GM18867 (cell line): Measurements from ENCODE around the gene MPV17L2.
"Not testable (repeated sequence)": the region's sequence is repeated elsewhere in the genome, so short reads cannot be mapped to it uniquely, and the experiment has no call there.

Experiments used
- ATAC-seq: cut with Tn5 transposase; IDR thresholded peaks from one replicate; pipeline ENCODE4 v1.9.1; 2021; ENCODE audit warnings: mild to moderate bottlenecking, moderate library complexity; ENCODE audit not compliant: unreplicated experiment

MPV17L2 gene

DNA sequence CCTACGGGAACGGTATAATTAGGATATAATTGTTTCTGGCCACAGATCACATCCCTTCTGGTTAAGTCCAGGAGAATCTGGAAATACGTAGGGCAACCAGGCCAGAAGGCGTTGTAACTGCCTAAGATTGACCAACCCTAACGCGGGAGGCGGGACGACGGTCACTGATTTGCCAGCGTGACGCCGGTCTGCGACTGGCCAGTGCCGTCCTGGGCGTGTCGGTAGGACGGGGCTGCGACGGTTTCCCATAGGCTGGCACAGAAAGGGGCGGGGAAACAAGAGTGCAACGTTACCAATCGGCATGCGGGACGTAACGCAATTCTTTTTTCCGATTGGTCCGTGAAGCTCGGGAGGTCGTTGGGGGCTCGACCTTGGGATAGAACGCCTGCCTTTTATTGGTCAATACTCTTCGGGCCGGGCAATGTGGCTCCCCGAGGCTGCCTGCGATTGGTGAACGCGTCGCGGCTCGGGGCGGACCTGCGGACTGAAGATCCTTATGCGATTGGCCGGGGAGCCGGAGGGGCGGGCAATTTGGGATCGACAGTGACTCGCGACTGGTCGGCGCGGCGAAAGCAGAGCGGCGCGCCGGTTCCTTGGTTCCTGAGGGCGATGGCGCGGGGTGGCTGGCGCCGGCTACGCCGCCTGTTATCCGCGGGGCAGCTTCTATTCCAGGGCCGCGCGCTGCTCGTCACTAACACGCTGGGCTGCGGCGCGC is at the start of gene MPV17L2:
MPV17L2 (plus strand) TSS at position 546 of the 715 bp plus-strand sequence; CDS start at position 610, 64 bp downstream.
- peak; percentile 85 for ATAC-seq

DNA sequence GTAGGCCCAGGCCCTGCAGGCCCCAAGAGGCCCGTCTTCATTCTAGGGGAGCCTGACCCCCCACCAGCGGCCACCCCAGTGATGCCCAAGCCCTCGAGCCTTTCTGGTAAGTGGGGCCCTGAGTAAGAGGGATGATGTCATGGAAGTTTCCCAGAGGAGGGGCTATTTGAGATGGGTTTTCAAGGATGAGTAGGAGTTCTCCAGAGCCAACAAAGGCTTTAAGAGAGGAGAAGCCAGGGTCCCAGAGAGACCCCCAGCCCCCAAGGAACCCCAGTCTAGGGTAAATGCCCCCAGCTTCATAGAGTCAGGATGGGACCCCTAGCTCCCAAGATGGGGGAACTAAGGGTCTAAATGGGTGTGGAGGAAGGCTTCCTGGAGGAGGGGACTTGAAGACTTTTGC is 49.1 kb upstream of the MPV17L2 start:
- ATAC-seq, result no peak

DNA sequence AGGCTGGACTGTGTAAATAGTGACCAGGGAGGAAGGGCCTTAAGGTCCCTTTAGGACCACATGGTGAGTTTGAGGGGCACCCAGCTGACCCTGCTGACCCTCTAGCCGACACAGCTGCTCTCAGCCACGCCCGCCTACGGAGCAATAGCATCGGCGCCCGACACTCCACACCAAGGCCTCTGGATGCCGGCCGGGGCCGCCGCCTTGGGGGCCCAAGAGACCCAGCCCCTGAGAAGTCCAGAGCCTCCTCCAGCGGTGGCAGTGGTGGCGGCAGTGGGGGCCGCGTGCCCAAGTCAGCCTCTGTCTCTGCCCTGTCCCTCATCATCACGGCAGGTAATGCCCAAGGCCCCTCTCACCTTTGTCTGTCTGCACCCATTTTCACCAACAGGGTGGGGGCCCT is 48.7 kb upstream of the MPV17L2 start:
- no peak for ATAC-seq

DNA sequence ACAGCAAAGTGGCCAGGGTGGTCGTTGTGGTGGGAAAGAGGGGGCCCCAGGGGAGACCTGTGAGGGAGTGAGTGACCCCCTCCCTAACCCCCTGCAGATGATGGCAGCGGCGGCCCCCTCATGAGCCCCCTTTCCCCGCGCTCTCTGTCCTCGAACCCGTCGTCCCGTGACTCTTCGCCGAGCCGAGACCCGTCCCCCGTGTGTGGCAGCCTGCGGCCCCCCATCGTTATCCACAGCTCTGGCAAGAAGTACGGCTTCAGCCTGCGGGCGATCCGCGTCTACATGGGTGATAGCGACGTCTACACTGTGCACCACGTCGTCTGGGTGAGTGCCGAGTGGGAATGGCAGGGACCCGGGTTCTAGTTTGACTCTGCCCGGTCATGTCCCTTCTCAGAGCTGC is 48.1 kb upstream of the MPV17L2 start:
- no peak for ATAC-seq

DNA sequence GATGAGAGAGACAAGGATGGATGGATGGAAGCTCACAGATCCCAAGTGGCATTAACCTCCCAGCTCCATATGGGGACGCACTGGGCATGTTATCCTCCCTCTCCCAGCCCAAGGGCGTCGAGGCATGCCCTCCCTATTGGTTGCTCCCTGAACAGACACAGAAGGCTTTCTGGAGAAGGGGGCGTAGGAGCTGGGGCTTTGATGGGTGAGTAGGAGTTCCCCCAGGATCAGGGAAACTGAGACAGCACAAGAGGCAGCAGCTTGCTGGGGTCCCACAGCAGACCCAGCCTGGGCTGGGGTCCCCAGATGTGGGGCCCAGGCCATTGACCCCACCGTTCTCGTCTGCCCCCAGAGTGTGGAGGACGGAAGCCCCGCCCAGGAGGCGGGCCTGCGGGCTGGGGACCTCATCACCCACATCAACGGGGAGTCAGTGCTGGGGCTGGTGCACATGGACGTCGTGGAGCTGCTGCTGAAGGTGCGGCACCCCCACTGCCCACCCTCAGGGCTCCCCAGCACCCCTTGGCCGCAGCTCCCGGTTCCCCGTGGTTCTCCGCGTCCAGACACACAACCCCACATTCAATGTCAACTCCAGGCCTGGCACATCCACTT is 47.5 kb upstream of the MPV17L2 start:
- ATAC-seq, result no peak

DNA sequence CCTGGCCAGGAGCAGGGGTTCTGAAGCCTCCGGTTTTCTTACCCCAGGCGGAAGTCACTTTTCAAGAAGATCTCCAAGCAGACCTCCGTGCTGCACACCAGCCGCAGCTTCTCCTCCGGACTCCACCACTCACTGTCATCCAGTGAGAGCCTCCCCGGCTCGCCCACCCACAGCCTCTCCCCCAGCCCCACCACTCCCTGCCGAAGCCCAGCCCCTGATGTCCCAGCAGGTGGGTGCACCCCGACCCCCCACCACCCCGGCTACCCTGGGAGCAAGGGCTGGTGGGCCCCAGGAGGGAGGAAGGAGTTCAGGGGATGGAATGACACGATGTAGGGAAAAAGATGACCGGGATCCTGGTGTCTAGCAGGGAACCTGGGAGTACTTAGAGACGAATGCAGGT is 45.6 kb upstream of the MPV17L2 start:
- no peak for ATAC-seq

DNA sequence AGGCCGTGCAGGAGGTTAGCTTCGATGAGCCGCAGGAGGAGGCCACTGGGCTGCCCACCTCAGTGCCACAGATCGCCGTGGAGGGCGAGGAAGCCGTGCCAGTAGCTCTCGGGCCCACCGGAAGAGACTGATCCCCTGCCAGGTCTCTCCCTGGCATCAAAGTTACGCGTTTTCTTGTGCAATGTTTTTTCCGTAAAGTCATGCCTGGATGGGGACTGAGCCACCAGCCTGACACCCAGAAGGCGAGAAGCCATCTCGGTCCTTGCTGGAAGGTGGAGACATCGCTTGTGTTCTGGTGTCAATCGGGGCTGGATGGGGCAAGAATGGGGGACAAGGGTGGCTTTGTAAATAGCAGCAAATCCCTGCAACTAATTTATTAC is 43.4 kb upstream of the MPV17L2 start:
- ATAC-seq, result no peak

DNA sequence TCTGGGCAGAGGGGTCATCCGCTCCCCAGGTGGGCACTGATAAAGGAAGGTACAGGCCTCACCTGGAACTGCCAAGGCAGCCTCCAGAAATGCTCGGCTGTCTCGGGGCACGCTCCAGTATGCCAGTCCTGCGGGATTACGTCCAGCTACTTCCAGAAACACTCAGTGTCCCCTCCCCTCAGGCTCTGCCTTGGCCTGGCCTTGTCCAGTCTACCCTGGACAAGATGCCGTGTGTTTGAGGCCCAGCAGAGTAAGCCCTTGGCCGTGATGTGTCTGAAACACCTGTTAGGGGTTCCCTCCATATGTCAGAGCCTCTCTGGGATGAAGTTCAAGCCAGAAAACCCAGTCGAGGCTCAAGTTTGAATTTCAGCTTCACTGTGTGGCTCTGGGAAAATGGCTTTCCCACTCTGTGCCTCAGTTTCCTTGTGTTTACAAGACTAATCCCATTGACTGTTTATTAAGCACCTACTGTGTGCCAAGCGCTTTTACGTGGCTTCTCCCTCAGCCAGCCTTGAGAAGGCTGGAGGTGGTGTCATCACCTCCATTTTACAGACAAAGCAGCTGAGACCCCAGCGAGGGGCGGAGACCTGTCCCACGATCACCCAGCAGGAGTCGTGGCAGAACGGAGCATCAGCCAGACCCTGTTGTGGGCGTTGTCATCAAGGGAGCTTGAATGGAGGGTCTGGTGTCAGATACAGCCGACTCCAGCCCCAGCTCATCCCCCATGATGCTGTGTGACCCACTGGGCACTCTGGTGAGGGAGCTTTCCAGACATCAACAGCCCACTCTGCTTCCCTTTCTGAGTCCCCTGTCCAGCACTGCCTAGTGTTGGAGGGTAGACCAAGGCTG is 42.0 kb upstream of the MPV17L2 start:
- ATAC-seq, result no peak

DNA sequence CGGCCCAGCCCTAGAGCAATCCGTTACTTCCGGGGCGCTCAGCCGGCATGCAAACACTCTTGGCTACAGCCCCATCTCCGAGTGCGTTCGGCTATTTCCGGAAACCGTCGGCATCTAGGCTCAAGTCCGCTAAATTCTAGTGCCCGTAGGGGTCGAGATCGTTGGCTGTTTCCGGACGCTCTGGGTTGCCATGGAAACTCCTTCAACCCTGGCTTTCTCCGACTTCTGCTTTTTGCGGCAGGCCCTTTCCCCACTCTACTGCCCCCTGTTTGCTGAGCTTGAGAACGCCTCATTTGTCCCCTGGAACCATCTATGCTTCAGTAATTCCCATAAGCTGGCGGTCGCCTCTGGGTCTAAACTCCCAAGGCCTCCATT is 40.6 kb upstream of the MPV17L2 start:
- peak; percentile 65 for ATAC-seq

DNA sequence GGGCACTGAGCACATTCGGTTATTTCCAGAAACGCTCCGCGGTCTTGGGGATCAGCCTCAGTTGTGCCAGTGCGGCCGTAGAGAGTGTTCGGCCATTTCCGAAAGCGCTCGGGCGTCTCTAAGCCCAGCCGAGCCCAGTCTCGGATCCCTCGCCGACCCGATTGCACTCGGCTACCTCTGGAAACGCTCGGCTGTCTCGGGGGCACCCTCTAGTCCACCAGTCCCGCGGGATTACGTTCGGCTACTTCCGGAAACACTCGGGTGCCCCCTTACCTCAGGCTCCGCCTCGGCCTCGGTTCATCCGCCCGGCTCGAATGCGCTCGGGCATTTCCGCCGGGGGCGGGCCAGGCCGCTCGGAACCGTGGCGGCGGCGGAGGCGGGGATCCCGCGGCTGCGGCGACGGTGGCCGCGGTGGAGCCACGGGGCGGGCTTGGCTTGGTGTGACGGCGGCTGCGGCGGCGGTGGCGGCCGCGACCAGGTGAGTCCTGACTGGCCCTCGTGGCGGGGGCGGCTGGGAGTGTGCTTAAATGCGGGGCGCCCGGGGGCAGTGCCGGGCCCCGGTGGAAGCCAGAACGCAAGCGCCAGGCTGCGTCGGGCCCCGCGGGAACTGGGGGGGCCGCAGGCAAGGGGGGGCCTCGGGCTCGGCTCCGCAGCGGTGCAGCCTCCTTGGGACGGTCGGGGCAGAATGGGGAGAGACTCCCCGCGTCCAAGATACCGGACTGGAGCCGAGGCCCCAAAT is 40.0 kb upstream of the MPV17L2 start, which contains the start of gene PIK3R2:
PIK3R2 (plus strand) TSS at position 347 of the 739 bp plus-strand sequence. CDS start 2,717 bp downstream, outside the sequence.
- ATAC-seq, result peak; percentile 69

DNA sequence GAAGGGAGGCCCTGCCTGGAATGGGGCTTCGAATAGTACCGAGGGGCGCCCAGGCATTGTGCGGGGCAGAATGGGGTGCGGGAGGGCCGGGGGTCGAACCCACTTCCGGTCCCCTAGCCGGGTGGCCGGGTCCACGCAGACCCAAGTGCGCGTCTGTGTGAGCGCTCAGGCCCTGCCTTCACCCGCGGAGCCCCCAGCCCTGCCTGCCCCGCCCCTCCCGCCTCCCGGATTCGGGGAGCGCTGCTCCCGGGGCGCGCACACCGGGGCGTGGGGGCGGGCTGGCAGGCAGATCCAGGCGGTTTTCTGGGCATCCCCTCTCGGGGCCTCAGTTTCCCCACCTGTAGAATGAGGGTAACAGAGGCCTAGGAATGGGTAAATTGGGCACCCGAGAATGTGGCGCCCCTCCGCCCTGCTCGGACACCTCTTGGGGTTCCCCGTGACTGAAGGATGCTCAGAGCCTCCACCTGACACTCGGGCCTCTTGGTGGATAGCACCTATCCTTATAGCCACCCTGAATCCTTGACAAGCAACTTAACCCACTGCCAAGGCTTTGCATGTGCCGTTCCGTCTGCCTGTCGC is 39.4 kb upstream of the MPV17L2 start:
- ATAC-seq, result no peak

DNA sequence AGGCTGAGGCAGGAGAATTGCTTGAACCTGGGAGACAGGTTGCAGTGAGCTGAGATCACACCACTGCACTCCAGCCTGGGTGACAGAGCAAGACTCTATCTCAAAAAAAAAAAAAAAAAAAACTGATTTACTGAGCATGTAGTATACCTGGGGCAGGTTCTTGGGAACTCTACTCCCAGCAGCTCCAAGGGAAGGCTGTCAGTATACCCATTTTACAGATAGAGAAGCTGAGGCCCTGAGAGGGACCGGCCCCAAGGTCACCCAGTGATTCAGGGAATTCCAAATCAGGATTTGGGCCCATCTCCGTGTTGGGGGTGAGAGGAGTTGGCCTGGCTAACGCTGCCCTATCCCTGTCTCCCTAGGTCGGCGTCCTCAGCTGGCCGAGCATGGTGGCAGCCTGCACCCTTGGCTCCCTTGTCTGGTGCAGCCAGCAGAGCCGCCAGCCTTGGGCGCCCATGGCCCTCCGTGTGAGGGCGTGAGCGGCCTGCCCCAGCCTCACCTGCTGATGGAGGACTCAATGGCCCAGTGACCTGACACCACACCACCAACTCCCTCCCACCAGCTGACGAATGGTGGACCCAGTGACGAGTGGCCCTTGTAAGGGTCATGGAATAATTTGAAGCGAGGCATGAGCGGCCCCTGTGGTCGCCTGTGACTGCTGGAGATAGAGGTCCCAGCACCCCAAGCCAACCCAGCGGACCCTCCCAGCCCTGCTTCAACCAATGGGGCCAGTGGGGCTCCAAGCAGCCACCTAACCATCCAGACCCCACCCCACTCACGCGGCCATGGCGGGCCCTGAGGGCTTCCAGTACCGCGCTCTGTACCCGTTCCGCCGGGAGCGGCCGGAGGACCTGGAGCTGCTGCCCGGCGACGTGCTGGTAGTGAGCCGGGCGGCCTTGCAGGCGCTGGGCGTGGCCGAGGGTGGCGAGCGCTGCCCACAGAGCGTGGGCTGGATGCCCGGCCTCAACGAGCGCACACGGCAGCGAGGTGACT is 37.6 kb upstream of the MPV17L2 start:
- ATAC-seq, result no peak

DNA sequence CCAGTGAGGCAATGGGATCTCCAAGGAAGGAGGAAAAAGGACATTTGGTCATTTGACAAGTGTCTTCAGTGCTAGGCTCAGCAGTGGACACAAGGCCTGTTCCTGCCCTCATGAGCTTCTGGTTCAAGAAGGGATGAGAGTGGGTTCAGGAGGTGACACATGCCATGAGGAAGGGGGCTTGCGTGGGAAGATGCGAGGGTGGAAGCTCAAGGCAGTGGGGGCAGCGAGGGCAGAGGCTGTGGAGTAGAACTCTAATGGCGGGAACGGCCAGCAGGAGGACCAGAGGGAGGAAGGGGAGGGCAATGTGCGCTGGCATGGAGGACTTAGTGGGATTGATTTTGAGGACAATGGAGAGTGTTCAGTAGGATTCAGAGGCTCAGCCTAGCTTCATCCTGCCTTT is 36.8 kb upstream of the MPV17L2 start:
- no peak for ATAC-seq

DNA sequence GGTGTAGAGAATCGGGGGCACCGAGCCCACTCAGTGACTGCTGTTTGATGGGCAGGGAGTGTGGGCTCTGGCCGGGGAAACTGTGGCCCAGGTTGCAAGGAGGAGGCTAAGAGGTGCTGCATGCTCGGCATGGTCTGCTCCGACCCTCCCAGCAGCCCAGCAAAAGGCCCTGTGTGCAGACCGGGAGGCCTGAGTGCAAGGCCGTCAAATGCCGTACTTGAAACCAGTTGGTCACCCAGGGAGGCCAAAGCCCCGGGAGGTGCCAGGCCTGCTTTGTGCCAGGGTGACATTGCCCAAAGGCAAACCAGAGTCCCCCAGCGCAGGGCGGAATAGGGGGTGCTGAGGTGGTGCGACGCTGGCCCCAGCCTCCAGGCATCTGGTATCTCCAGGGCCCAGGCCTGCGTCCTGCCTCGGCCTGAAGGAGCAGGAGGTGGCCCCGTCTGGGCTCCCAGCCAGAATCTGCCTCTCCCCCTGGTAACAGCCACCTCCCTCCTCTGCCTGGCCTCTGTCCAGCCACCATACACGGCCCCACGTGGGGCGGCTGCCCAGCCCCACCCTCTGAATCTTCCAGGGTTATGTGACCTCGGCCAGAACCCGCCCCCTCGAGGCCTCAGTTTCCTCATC is 36.1 kb upstream of the MPV17L2 start:
- ATAC-seq, result no peak

DNA sequence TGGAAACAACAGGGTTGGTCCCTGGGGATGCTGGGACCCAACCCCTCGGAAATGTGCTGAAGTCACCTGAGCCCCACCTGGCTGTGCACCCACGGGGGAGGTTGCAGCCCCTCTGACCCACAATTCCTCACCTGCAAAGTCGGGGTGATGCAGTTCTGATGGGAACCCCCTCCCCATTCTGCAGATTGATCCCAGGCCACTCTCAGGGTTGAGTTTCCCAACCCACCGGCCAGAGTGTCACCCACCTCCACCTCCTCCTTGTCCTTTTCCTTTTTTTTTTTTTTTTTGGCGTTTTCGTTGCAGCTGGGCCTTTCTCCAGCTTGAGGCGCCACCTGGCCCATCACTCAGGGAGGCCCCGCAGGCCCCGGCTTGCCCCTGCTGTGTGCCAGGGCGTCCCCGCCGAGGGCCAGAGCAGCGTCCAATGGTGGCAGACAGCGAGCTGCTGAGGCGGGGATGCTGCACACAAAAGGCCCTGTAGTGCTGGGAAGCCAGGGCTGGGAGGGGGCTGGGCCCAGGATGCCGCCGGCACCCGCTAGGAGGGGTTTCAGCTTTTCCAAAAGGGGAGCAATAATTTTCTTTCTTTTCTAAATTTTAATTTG is 35.5 kb upstream of the MPV17L2 start:
- ATAC-seq, result no peak

DNA sequence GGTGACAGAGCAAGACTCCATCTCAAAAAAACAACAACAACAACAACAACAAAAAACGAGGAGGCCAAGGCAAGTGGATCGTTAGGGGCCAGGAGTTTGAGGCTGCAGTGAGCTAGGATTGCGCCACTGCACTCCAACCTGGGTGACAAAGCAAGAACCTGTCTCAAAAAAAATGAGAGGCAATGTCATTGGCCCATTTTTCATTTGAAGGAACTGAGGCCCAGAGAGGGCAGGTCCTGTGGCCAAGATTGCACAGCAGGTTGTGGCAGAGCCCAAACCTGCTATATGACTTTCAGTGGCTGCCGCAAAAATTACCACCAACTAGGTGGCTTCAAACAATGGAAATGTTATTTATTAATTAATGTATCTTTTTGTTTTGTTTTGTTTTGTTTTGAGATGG is 34.6 kb upstream of the MPV17L2 start:
- no peak for ATAC-seq

DNA sequence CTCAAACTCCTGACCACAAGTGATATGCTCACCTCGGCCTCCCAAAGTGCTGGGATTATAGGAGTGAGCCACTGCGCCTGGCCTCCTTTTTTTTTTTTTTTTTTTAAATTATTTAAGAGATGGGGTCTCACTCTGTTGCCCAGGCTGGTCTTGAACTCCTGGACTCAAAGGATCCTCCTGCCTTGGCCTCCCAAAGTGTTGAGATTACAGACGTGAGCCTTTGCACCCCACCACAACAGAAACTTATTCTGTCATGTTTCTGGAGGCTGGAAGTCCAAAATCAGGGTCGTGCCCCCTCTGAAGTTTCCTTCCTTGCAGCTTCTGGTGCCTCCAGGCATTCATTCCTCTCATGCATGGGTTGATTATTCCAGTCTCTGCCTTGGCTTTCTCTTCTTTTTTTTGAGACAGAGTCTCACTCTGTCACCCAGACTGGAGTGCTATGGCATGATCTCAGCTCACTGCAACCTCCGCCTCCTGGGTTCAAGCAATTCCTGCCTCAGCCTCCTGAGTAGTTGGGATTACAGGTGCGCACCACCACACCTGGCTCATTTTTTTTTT is 33.9 kb upstream of the MPV17L2 start:
- ATAC-seq, result not testable (repeated sequence)

DNA sequence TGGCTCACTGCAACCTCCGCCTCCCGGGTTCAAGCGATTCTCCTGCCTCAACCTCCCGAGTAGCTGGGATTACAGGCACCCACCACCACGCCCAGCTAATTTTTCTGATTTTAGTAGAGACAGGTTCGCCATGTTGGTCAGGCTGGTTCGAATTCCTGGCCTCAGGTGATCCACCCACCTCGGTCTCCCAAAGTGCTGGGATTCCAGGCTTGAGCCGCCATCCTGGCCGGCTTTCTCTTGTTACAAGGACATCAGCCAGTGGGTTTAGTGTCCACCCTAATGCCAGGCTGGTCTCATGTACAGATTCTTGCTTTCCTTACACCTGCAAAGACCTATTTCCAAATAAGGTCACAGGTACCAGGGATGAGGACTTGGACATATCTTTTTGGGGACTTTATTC is 33.2 kb upstream of the MPV17L2 start:
- ATAC-seq, result no peak
